ENCODE results near the gene CTRL.
A peak's percentile ranks its signal among the peaks of the same experiment; 100 is the strongest.

Gene CTRL

GRCh38 chr16:67962135-67962534 is 30.5 kb upstream of the CTRL start:
- no peak for DNase-seq

- peak; percentile 86 for DNase-seq
Observed at GRCh38 chr16:67961551-67961957, 29.9 kb upstream of the CTRL start.

- no peak for DNase-seq
Observed at GRCh38 chr16:67959536-67960329, 28.1 kb upstream of the CTRL start.

GRCh38 chr16:67957622-67958021 is 26.0 kb upstream of the CTRL start:
- DNase-seq: no peak

- no peak for DNase-seq
Observed at GRCh38 chr16:67954421-67955196, 22.9 kb upstream of the CTRL start.

- DNase-seq: no peak
Observed at GRCh38 chr16:67953641-67954375, 22.1 kb upstream of the CTRL start.

- no peak for DNase-seq
Observed at GRCh38 chr16:67951485-67951884, 19.8 kb upstream of the CTRL start.

GRCh38 chr16:67950335-67950843 is 18.7 kb upstream of the CTRL start:
- no peak for DNase-seq

GRCh38 chr16:67949645-67950044 is 18.0 kb upstream of the CTRL start:
- DNase-seq: no peak

GRCh38 chr16:67948015-67948414 is 16.4 kb upstream of the CTRL start:
- DNase-seq: no peak

GRCh38 chr16:67946966-67947558 is 15.4 kb upstream of the CTRL start:
- no peak for DNase-seq

- DNase-seq: no peak
Observed at GRCh38 chr16:67946128-67946569, 14.5 kb upstream of the CTRL start.

- DNase-seq: no peak
Observed at GRCh38 chr16:67945392-67945933, 13.8 kb upstream of the CTRL start.

GRCh38 chr16:67944690-67945391 is 13.2 kb upstream of the CTRL start:
- no peak for DNase-seq

- DNase-seq: no peak
Observed at GRCh38 chr16:67943619-67944504, 12.2 kb upstream of the CTRL start, which contains the start of gene LCAT. Gene LCAT, minus strand, starts transcription at chr16:67944120. Its CDS starts 19 bp downstream, at chr16:67944101.

- DNase-seq: no peak
Observed at GRCh38 chr16:67943256-67943618, 11.6 kb upstream of the CTRL start.

- DNase-seq: no peak
Observed at GRCh38 chr16:67942510-67943255, 11.0 kb upstream of the CTRL start.

GRCh38 chr16:67942200-67942509 is 10.5 kb upstream of the CTRL start:
- DNase-seq: no peak

GRCh38 chr16:67941469-67942199 is 10.0 kb upstream of the CTRL start:
- DNase-seq: no peak

Measured in SHP77 treated with DMSO at 0.1 percent for 48 hours (cell line).